ENCODE results near the gene AFF1.
"Not testable (repeated sequence)": the region's sequence is repeated elsewhere in the genome, so short reads cannot be mapped to it uniquely, and the experiment has no call there.

AFF1 gene

GRCh38 chr4:86989658-86990057 is 54.8 kb downstream of the AFF1 start:
- not testable (repeated sequence) for DNase-seq

DNA sequence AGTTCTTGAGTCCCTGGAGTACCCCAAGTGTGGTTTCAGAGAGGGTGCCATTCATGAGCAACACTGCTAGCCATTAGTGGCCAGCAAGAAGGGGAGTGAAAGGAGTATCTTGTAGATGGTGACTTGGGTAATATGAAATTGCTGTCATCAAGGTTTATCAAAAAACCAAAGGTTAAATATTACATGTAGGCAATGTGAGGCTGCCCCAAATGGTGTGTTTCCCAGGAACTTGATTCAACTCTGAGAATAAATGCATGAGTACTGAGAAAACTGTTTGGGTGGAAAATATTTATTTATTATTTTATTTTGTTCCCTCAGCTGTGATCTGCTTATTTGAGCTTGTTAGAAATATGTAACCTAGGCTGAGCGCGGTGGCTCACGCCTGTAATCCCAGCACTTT is 55.7 kb downstream of the AFF1 start:
- DNase-seq: no peak

DNA sequence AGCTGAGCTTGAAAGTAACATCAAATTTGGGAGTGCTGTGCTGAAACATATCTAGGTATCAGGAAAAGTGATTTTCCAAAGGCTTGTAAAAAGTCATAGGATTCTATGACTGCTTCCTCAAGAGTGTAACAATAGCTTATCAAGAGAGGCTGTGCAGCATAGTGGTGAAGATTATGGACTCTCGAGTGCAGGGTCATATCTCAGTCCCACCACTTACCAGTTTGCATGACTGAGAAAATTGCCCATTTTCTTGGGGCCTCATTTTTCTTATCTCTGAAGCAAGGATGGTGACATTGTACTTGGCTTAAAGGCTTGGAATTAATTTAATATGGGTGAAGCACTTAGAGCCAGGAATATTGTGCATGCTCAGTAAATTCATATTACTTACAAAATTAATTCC is 57.2 kb downstream of the AFF1 start:
- DNase-seq: no peak

DNA sequence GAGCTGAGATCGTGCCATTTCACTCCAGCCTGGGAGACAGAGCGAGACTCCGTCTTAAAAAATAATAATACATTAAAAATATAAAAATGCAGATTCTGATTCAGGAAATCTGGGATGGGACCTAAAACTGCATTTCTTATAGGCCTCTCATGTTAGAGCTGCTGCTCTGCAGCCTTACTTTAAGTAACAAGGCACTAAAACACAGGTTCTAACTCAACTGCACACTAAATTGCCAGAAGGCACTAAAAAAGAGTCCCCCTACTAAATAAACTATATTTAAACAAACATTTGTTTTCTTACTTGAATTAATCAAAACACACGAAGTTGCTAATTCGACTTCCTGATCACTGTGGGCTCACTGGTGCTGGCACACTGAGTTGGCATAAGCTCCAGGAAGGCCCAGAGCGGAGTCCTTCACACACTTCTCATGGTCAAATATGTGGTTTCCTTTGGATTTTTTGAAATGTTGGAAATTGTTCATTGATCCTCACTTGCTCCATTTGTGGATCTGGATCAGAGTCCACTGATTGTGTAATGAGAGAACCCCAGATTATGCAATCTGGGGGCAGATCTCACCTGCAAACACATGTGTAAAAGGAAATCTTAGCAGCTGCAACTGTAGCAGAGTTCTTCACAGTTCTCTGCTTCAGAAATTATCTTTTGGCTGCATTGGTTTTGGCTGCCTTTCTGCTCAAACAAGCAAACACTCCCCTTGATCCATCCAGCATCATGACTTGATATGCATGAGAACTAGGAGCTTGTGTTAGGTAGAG is 59.3 kb downstream of the AFF1 start:
- DNase-seq: no peak

DNA sequence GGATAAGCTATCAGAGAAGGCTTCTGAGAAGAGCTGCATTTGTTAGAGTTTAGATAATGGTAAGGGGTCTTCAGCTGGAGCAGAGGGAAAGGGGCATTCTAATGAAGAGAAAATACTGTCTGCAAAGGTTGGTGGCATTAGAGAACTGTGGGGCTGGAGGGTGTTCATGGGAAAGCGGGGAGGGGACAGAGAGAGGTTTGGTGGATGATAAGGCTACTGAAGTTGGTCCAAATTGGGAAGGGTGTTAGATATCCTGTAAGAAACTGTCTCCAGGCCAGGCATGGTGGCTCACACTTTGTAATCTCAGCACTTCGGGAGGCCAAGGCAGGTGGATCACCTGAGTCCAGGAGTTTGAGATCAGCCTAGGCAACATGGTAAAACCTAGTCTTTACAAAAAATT is 59.9 kb downstream of the AFF1 start:
- DNase-seq: no peak

DNA sequence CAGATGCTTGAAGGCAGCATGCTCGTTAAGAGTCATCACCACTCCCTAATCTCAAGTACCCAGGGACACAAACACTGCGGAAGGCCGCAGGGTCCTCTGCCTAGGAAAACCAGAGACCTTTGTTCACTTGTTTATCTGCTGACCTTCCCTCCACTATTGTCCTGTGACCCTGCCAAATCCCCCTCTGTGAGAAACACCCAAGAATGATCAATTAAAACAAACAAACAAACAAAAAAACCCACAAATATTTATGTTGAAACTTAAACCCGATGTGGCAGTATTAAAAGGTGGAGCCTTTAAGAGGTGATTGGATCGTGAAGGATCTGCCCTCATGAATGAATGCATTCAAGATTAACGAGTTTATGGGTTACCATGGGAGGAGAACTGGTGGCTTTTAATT is 61.7 kb downstream of the AFF1 start:
- DNase-seq: not testable (repeated sequence)

DNA sequence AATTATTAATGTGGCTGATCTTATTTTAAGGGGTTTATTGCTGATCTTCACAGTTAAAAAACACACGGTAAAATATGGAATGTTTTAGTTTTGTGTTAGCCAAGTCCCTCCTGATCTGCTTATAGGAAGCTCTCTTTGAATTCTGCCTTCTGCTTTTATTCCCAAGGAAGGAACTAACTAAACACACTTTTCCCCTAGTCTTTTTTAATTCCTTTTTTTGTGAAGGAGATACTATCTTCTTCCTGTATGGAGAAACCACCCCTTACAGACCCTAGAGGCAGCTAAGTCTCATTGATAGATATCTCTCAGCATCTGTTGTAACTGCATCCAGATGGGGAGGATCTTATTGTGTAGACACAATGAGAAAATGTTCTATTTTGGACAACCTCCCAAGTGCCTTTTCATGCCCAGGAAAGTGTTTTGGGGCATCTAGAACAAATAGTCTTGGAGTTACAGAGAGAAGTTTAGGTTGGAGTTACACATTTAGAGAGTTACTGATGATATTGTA is 64.4 kb downstream of the AFF1 start:
- no peak for DNase-seq

DNA sequence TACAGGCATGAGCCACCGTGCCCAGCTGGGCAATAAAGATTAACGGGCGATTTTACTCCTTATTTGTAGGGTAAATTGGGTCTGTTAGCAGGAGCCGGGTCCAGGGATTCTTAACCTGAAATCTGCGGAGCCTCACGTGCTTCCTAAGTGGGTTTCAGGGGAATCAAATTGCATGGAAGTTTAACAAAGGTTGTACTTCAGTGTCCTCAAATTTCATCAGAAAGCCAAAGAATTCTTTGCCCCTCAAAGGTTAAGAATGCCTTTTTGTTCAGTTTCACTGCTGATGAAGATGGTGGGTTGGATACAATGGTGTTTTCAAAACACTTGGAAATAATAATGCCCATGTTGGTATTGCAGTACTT is 67.9 kb downstream of the AFF1 start:
- no peak for DNase-seq

DNA sequence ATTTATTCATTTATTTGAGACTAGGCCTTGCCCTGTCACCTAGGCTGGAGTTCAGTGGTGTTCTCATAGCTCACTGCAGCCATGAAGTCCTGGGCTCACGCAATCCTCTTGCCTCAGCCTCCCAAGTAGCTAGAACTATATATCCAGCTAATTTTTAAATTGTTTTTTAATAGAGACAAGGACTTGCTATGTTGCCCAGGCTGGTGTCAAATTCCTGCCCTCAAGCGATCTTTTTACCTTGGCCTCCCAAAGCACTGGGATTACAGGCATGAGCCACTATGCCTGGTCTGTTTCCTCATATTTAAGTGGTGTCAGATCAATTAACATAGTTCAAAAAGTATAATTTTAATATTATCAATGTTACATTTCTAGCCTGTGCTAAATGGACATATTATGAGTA is 68.5 kb downstream of the AFF1 start:
- DNase-seq: no peak

DNA sequence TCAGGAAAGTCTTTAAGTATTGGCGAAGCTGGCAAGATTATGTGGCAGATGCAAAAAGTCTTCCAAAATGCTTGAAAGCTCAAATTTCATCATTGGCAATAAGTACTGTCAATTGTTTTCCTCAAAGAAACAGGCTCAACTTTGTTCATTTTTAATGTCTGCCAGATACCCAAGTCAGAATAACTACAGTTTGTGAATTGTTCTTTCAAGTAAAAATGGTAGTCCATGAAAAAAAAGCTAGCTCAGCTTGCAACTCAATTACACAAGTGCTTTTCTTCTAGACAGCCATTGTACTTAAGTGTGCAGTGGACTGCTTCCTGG is 70.5 kb downstream of the AFF1 start:
- no peak for DNase-seq

DNA sequence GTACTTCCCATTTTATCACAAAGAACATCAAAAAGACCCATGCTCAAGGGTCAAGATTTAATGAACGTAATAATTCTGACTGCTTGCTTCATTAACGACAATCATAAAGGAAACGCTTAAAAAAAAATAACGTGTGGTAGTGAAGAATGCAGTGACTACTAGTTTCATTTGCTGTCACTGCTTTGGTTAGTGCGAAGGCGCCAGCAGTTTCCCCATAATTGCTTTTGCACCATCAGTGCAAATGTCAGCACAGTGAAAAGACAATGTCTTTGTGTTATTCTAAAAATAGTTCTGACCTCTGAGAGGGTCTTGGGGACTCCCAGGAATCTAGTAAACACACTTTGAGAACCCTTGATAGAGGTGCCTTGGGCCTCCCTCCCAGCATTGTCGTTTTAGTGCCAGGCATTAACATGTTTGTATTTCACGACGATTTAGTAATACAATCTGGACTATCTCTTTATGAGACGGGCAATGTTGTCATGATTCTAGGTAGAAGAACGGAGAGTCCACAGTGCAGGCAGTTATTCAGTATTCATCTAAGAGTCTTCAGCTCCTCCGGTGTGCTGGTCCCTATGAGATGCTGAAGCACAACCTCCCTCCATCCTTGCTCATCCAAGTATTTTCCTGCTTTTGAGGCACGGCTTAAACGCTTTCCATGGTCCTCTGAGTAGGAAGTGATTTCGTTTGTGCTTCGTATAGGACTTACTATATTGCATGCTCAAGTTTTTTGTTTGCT is 71.0 kb downstream of the AFF1 start:
- no peak for DNase-seq

DNA sequence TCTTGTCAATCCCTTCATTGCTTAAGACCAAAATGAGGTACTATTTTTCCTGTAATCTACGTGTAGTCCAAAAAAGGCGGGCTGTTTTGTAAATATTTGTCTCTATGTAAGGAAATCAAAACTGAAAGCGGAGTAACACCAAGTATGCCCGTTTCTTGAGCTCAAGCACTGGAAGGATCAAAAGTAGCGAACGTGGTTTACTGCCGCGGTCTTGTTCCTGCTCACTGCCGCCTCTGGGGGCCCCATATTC is 71.5 kb downstream of the AFF1 start:
- DNase-seq: no peak

- DNase-seq: peak; percentile 29
Observed at GRCh38 chr4:87006676-87007527, 72.1 kb downstream of the AFF1 start.

- DNase-seq: no peak
Observed at GRCh38 chr4:87007528-87008446, 73.0 kb downstream of the AFF1 start.

DNA sequence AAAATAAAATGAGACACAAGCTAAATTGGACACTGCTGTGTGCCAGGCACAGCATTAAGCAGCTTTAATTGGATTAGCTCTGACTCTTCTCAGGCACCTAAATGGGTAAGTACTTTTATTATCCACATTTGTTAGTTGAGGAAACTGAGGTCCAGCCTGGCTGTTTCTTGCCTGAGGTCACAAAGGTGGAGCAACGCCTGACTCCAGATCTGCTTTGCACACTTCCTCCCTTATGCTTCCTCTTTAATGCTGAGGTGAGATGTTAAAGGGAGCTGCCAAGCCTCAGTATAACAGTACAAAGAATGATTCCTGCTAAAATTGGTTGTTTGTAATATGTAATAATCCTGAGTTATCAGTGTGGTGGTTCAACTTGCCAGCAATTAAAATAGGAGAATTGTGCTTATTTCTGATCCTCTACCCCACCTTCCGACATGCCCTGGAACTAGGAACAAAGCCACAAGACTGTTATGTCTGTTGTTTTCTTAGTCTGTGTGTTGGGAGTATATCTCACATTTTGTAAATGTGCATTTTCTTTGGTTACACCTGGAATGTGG is 74.4 kb downstream of the AFF1 start:
- DNase-seq: no peak

- DNase-seq: no peak
Observed at GRCh38 chr4:87010192-87010591, 75.4 kb downstream of the AFF1 start.

DNA sequence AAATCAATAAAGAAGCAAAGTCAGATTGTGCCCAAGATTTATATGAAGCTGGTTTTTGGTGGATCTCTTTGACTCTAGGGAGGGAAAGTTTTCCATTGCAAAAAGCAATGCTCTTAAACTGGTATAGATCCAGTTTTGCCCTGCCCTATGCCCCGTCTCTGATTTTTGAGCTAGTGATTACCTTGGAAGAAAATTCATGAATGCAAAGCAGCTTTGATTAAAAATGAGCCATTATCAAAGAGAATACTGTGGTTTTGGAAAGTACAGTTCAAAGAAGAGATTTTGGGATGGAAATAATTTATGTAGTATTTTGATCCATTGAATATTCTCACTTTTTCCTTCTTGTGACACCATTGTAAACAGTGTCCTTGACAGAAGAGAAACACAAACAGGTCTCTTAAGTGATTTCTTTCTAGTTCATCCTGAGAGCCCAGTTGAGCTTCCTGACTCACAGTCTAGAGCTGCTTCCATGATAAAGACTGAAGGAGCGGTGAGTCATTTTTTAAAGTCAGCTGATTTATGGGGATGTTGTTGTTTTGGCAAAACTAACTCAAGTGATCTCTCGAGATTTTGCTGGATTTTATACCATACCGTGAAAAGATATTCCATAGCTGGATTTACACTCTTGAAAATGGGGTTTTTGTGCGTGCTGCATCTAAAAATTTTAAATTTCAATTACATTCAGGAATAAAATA is 76.7 kb downstream of the AFF1 start:
- no peak for DNase-seq

GRCh38 chr4:87012265-87012953 is 77.6 kb downstream of the AFF1 start:
- no peak for DNase-seq

GRCh38 chr4:87012954-87013308 is 78.1 kb downstream of the AFF1 start:
- DNase-seq: not testable (repeated sequence)

- DNase-seq: no peak
Observed at GRCh38 chr4:87014284-87014782, 79.5 kb downstream of the AFF1 start.

DNA sequence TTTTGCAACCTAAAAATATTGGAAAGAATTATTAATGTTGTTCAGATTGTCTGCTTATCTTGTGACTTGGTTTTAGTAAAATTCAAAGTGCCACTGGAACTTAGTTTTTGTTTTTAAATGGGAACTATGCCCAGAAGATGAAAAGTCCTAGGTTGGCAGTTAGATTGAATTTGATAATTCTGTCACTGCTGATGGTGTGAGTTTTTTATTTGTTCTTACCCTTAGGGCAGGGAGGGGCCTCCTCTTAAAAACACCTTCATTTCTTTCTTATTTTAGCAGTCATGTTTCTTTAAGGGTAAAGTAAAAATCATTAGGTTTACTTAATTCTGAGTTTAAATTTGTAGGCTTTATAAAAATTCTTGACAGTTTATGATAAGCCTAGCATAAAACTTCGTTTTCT is 80.6 kb downstream of the AFF1 start:
- no peak for DNase-seq
